Subcutaneous adipose tissue (tissue), 4 donors: ENCODE data around the gene CDKN1B. TPM values are rescaled to one million over a fixed set of nuclear protein-coding genes. Genes with fewer than 3 reads are reported as not detected.

Experiments used
- total RNA-seq, 4 donors: library from RNA; depleted of rRNA; stranded (reverse); fragments of >200 nt; gene quantifications; one replicate each; pipeline ENCODE4 v1.1.0, GENCODE V29; 2016
- TF ChIP-seq, protein P1 (sequence below): fragments of 450-650 bp; IDR thresholded peaks from one replicate; pipeline ENCODE4 v1.5.1; 2016; ENCODE audit warnings: low read depth, mild to moderate bottlenecking, control low read depth, antibody characterized with exemption, moderate library complexity

CDKN1B gene
- 10 to 100 TPM; 45.3 to 76.0 (median 64.9) TPM for total RNA-seq

GRCh38 chr12:12716793-12717585 is at the start of gene CDKN1B:
TSS of gene CDKN1B (plus strand) at chr12:12717368. CDS start at chr12:12717840, 472 bp downstream.
- TF ChIP-seq, protein P1, sequence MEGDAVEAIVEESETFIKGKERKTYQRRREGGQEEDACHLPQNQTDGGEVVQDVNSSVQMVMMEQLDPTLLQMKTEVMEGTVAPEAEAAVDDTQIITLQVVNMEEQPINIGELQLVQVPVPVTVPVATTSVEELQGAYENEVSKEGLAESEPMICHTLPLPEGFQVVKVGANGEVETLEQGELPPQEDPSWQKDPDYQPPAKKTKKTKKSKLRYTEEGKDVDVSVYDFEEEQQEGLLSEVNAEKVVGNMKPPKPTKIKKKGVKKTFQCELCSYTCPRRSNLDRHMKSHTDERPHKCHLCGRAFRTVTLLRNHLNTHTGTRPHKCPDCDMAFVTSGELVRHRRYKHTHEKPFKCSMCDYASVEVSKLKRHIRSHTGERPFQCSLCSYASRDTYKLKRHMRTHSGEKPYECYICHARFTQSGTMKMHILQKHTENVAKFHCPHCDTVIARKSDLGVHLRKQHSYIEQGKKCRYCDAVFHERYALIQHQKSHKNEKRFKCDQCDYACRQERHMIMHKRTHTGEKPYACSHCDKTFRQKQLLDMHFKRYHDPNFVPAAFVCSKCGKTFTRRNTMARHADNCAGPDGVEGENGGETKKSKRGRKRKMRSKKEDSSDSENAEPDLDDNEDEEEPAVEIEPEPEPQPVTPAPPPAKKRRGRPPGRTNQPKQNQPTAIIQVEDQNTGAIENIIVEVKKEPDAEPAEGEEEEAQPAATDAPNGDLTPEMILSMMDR, result no peak

GRCh38 chr12:12668005-12668404 is 49.2 kb upstream of the CDKN1B start:
- TF ChIP-seq, protein P1, result no peak

- TF ChIP-seq, protein P1, result no peak
Observed at GRCh38 chr12:12669020-12669419, 48.1 kb upstream of the CDKN1B start.

- TF ChIP-seq, protein P1, result no peak
Observed at GRCh38 chr12:12671850-12672660, 45.1 kb upstream of the CDKN1B start.

- TF ChIP-seq, protein P1, result no peak
Observed at GRCh38 chr12:12673296-12673695, 43.9 kb upstream of the CDKN1B start.

DNA sequence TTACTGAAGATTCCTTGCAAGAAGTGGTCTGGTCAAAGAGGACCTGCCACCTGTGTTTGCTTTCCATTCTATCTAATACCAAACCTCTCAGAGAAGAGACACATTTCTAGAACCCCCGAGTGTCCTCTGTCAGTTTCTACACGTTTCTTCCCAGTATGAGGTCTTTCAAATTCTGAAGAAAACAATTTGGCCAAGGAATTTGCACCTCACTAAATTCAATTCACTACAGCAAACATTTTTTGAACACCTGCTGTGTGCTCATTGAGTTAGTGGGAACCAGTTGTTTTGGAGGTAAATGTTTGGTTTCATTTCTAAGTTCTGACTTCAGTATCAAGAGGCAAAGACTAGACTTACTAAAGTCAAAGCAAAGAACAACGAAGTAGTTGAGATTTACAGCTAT is 40.6 kb upstream of the CDKN1B start:
- TF ChIP-seq, protein P1, result no peak
